Measurements from ENCODE around the gene PDLIM7. TPM values are rescaled to one million over a fixed set of nuclear protein-coding genes. Genes with fewer than 3 reads are reported as not detected.

Gene PDLIM7
- total RNA-seq, 3 donors from 2014 or later: 18.0 to 22.1 (median 19.0) TPM

GRCh38 chr5:177471610-177472356 lies 25.6 kb downstream of the PDLIM7 start:
- Mint-ChIP-seq H3K36me3 (ENCODE audit: insufficient read depth) (no peaks in the 10 kb centered on the region), H3K27me3 (ENCODE audit: low read depth) (peaks cover 8% of the 10 kb centered on the region), H3K4me1 (ENCODE audit: low read depth) (peaks cover 24% of the 10 kb centered on the region), H3K9me3 (no peaks in the 10 kb centered on the region), H3K4me3 (peak overlapping the region; percentile 52)
- ATAC-seq: peak; percentile 8 to 51
- no peak for DNase-seq

DNA sequence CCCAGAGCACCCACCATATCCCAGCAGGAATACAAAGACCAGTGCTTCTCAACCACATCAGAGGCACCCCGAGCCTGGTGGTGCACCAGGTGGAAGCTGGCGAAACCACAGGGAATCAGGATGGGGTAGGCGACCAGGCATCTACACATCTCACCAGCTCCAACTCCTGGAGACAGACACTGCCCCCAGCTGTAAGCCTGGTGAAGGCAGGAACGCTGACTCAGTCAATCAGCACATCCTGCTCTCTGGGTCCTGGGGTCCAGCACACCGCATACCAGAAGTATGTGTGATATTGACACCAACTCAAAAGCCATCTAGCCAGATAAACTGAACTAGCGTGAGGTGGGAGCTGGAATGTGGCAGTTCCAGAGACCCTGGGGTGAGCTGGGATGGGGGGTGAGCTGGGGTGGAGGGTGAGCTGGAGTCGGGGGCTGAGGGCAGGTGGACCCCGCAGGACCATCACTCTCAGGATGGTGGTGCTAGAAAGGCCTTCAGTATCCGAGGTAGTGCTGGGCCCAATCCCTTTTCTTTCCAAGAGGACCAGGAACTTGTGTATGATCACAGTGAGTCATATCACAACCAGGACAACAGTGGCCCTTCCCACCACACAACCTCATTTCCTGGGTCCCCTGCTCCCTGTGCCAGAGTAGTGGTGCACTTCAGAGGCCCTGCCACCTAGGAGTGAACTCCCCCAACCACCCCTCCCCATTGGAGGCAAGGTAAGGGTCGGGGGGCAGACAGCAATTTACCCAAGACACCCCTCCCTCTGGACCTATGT lies 26.5 kb downstream of the PDLIM7 start:
- DNase-seq: no peak

GRCh38 chr5:177469750-177470525 lies 27.5 kb downstream of the PDLIM7 start:
- peaks cover 2% of the 10 kb centered on the region for H3K36me3 Mint-ChIP-seq (ENCODE audit: insufficient read depth)
- no peak overlapping the region for H3K4me3 Mint-ChIP-seq
- H3K4me1 Mint-ChIP-seq (ENCODE audit: low read depth): peaks cover 12% of the 10 kb centered on the region
- ATAC-seq: no peak
- DNase-seq: no peak
- peaks cover 8% of the 10 kb centered on the region for H3K27me3 Mint-ChIP-seq (ENCODE audit: low read depth)
- H3K9me3 Mint-ChIP-seq: peaks cover 3% of the 10 kb centered on the region

More for the DNA sequence above, 26.5 kb downstream of the PDLIM7 start:
- Mint-ChIP-seq H3K27me3 (ENCODE audit: low read depth) (peaks cover 8% of the 10 kb centered on the region), H3K36me3 (ENCODE audit: insufficient read depth) (no peaks in the 10 kb centered on the region), H3K9me3 (no peaks in the 10 kb centered on the region), H3K4me3 (peak overlapping the region; percentile 21), H3K4me1 (ENCODE audit: low read depth) (peaks cover 20% of the 10 kb centered on the region)
- no peak for ATAC-seq

DNA sequence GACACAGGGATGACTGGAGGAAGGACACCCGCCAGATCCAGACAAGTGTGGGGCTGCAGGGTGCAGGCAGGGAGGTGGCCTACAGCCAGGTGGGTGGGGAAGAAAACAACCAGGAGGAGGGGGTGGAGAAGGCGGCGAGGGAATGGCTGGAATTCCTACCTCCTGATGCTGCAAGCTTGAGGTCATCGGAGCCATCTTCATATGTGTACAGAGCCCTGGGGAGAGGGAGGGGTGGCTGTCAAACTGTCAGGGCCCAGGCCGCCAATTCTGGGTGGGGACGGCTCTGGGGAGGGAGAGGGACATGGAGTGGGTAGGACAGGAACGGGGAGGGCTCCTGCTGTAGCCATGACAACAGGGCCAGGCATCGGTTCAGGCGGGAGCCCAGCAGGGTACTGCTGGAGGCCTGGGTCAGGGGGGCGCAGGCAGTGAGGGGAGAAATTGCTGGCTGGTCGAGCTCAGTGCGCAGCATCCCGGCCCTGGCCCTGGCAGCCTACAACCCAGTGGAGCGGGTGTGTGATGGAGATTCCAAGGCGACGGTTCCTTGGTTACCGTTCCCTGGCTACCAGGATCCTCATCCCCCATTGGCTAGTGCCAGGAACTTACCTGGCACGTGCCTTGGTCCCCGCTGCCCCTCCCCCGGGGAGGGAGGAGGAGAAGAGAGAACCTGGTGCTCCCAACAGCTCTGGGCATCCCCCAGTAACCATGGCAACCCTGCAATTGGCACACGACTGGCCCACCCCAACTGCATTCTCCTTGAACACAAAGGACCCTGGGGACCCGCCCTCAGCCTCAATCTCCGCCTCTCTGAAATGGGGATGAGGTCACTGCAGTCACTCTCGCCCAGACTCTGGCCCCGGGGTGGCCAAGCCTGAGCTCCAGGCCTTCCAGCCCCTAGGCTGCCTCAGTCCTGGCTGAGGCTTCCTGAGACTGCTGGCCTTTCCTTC lies 28.4 kb downstream of the PDLIM7 start:
- peaks cover 4% of the 10 kb centered on the region for H3K27me3 Mint-ChIP-seq (ENCODE audit: low read depth)
- H3K9me3 Mint-ChIP-seq: peaks cover 3% of the 10 kb centered on the region
- DNase-seq (no peak), ATAC-seq (no peak)
- H3K4me1 Mint-ChIP-seq (ENCODE audit: low read depth): peaks cover 8% of the 10 kb centered on the region
- H3K4me3 Mint-ChIP-seq: no peak overlapping the region
- peaks cover 2% of the 10 kb centered on the region for H3K36me3 Mint-ChIP-seq (ENCODE audit: insufficient read depth)

DNA sequence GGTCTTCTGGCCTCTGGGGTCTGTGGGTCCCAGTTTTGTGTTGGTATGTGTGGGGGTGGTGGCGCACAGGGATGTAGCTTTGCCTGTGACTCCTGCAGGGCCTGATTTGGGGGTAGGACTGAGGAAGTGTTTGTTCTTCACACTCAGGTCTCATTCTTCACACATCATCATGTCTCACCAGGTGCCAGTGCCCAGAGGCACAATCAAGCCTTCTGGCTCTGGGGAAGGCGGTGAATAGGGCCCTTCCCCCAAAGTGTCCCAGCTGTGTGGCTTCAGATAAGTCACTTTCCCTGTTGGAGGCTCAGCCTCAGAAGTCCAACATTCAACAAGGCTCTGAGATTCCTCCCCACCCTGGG lies 29.1 kb downstream of the PDLIM7 start:
- DNase-seq (no peak), ATAC-seq (no peak)
- peaks cover 3% of the 10 kb centered on the region for H3K9me3 Mint-ChIP-seq
- H3K4me1 Mint-ChIP-seq (ENCODE audit: low read depth): peaks cover 6% of the 10 kb centered on the region
- peaks cover 3% of the 10 kb centered on the region for H3K27me3 Mint-ChIP-seq (ENCODE audit: low read depth)
- peaks cover 2% of the 10 kb centered on the region for H3K36me3 Mint-ChIP-seq (ENCODE audit: insufficient read depth)
- no peak overlapping the region for H3K4me3 Mint-ChIP-seq

DNA sequence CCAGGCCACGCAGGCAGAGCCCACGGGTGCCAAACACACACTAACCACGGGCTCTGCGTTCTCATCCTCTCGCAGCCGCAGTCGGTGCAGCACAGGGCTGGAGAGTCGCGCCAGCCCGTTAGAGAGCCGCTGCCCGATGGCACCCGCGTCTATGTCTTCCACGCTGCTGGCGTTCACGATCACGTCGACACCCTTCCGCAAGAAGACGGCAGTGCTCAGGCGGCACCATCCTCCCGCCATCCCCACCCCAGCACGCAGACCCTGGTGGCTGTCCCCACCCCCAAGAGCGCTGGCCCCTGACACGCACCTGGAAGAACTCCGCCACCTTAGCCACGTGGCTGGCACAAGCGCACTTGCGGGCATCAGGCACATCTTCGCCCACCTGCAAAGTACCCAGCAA lies 30.0 kb downstream of the PDLIM7 start:
- Mint-ChIP-seq H3K36me3 (ENCODE audit: insufficient read depth) (peaks cover 2% of the 10 kb centered on the region), H3K4me1 (ENCODE audit: low read depth) (peaks cover 7% of the 10 kb centered on the region), H3K27me3 (ENCODE audit: low read depth) (peaks cover 3% of the 10 kb centered on the region), H3K4me3 (no peak overlapping the region), H3K9me3 (peaks cover 3% of the 10 kb centered on the region)
- ATAC-seq: no peak
- DNase-seq: no peak

GRCh38 chr5:177466861-177467260 lies 30.5 kb downstream of the PDLIM7 start:
- ATAC-seq: no peak
- Mint-ChIP-seq H3K27me3 (ENCODE audit: low read depth) (no peaks in the 10 kb centered on the region), H3K36me3 (ENCODE audit: insufficient read depth) (peaks cover 2% of the 10 kb centered on the region), H3K4me1 (ENCODE audit: low read depth) (peaks cover 6% of the 10 kb centered on the region), H3K4me3 (no peak overlapping the region), H3K9me3 (peaks cover 3% of the 10 kb centered on the region)
- no peak for DNase-seq

GRCh38 chr5:177465044-177465443 lies 32.4 kb downstream of the PDLIM7 start:
- H3K4me3 Mint-ChIP-seq: no peak overlapping the region
- H3K4me1 Mint-ChIP-seq (ENCODE audit: low read depth): peaks cover 9% of the 10 kb centered on the region
- ATAC-seq (no peak), DNase-seq (no peak)
- peaks cover 2% of the 10 kb centered on the region for H3K36me3 Mint-ChIP-seq (ENCODE audit: insufficient read depth)
- no peaks in the 10 kb centered on the region for H3K27me3 Mint-ChIP-seq (ENCODE audit: low read depth)
- H3K9me3 Mint-ChIP-seq: peaks cover 3% of the 10 kb centered on the region

- no peak for DNase-seq
Observed at GRCh38 chr5:177462021-177462670, 35.3 kb downstream of the PDLIM7 start.

DNA sequence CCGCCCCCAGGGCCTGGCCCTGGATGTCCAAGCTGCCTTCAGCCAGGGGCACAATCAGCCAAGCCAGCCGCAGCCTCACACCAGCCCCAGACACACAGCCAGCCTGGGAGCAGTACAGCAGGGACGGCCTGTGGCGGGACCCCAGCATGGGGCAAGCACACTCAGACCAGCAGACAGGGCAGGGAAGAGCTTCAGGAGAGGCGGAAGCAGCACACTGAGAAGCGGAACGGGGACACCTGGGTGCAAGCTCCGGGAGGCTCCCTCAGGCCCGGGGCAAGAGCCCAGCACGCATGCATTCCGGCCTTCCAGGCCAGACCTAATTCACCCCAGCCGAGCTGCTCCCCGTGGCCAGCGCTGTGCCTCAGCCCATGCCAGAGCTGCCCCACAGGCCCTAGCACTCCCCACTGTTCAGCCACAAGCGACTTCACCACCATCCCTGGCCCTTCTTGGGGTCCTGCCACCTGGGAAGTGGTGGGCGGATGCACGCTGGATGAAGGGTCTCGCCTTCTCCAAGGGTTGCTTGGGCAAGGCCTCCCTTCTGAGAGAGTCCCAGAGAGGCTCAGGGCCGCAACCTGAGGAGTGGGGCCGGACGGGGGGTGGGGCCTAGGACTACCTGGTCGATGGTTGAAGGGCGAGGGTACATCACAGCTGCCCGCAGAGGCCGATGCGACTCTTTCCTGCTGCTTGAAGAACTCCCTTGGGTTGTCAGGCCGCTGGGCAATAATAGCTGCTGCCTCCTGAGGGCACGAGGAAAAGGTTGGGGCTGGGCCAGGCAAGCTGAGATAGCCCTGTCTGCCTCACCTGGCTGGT lies 37.4 kb downstream of the PDLIM7 start:
- DNase-seq: no peak
- Mint-ChIP-seq H3K36me3 (ENCODE audit: insufficient read depth) (no peaks in the 10 kb centered on the region), H3K27me3 (ENCODE audit: low read depth) (no peaks in the 10 kb centered on the region), H3K4me3 (no peak overlapping the region), H3K9me3 (peaks cover under 1% of the 10 kb centered on the region), H3K4me1 (ENCODE audit: low read depth) (peaks cover 19% of the 10 kb centered on the region)
- no peak for ATAC-seq

More at GRCh38 chr5:177462021-177462670, 35.3 kb downstream of the PDLIM7 start:
- Mint-ChIP-seq H3K27me3 (ENCODE audit: low read depth) (no peaks in the 10 kb centered on the region), H3K9me3 (peaks cover 3% of the 10 kb centered on the region), H3K4me1 (ENCODE audit: low read depth) (peaks cover 13% of the 10 kb centered on the region), H3K4me3 (no peak overlapping the region), H3K36me3 (ENCODE audit: insufficient read depth) (peaks cover 2% of the 10 kb centered on the region)
- ATAC-seq: no peak

DNA sequence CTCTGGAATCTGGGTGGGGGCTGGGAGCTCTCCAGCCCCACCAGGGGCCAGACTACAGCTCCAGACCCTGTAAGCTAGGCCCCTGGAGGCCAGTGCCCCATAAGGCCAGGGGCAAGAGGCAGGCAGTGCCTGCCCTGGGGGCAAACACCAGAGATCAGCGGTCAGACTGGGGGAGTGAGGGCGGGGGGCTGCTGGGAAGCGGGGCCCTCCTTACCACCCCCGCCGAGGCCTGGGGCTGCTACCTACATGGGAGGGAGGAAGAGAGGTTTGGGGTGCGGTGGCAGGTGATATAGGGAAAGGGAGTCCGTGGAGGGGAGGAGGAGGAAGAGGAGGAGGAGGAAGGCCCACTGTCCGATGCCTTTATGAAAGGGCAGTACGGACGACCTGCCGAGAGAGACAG lies 38.0 kb downstream of the PDLIM7 start:
- DNase-seq (no peak), ATAC-seq (no peak)
- Mint-ChIP-seq H3K4me1 (ENCODE audit: low read depth) (peaks cover 19% of the 10 kb centered on the region), H3K9me3 (no peaks in the 10 kb centered on the region), H3K27me3 (ENCODE audit: low read depth) (no peaks in the 10 kb centered on the region), H3K36me3 (ENCODE audit: insufficient read depth) (no peaks in the 10 kb centered on the region), H3K4me3 (no peak overlapping the region)

- no peaks in the 10 kb centered on the region for H3K9me3 Mint-ChIP-seq
- no peak for DNase-seq
- no peaks in the 10 kb centered on the region for H3K36me3 Mint-ChIP-seq (ENCODE audit: insufficient read depth)
- no peak for ATAC-seq
- peaks cover 20% of the 10 kb centered on the region for H3K4me1 Mint-ChIP-seq (ENCODE audit: low read depth)
- no peaks in the 10 kb centered on the region for H3K27me3 Mint-ChIP-seq (ENCODE audit: low read depth)
- no peak overlapping the region for H3K4me3 Mint-ChIP-seq
Observed at GRCh38 chr5:177458912-177459350, 38.5 kb downstream of the PDLIM7 start.

Data from activated T-cell treated with anti-CD3 and anti-CD28 coated beads, Interleukin-2, amount 50 U/mL, for 4 hours (primary cell).